Right atrium auricular region (tissue), 2 donors: Measurements from ENCODE around the gene DUSP2. TPM values are rescaled to one million over a fixed set of nuclear protein-coding genes. Genes with fewer than 3 reads are reported as not detected.

Experiments used
- DNase-seq: peaks from one replicate; pipeline ENCODE4 v3.0.0-alpha.2; 2019; ENCODE audit warnings: low spot score
- H3K27ac ChIP-seq, 2 donors: fragments of 200-600 bp; sonication (generic); 1 replicate in 1 of 2; 2 replicates in 1 of 2; pipeline ENCODE4 v1.5.1; 2016 to 2019
- H3K27me3 ChIP-seq, 2 donors: fragments of 200-600 bp; sonication (generic); one replicate each; pipeline versions ENCODE4 v1.5.1 to v1.6.0; 2017 to 2019
- H3K36me3 ChIP-seq: fragments of 200-600 bp; sonication (generic); one replicate; pipeline ENCODE4 v1.5.1; 2016
- H3K4me1 ChIP-seq, 2 donors: fragments of 200-600 bp; sonication (generic); one replicate each; pipeline versions ENCODE4 v1.5.1 to v1.6.0; 2017 to 2019
- H3K4me3 ChIP-seq, 2 donors: fragments of 200-600 bp; sonication (generic); 1 replicate in 1 of 2; 2 replicates in 1 of 2; pipeline ENCODE4 v1.5.1; 2017 to 2019; ENCODE audit warnings: mild to moderate bottlenecking in 1 of 2, moderate library complexity in 1 of 2
- H3K9me3 ChIP-seq, 2 donors: fragments of 200-600 bp; sonication (generic); one replicate each; pipeline ENCODE4 v1.5.1; 2019
- total RNA-seq, 2 donors: library from RNA; depleted of rRNA; stranded (reverse); fragments of >200 nt; gene quantifications; one replicate each; pipeline ENCODE4 v1.1.0, GENCODE V29; 2016
- TF ChIP-seq, protein P1 (sequence below), 2 donors: fragments of 200-600 bp; sonication (generic); IDR thresholded peaks; one replicate each; pipeline ENCODE4 v1.5.1; 2019; ENCODE audit warnings: antibody characterized with exemption in 2 of 2

The DUSP2 gene
- total RNA-seq, 2 donors from 2014 or later, result 4.0 to 9.0 TPM

DNA sequence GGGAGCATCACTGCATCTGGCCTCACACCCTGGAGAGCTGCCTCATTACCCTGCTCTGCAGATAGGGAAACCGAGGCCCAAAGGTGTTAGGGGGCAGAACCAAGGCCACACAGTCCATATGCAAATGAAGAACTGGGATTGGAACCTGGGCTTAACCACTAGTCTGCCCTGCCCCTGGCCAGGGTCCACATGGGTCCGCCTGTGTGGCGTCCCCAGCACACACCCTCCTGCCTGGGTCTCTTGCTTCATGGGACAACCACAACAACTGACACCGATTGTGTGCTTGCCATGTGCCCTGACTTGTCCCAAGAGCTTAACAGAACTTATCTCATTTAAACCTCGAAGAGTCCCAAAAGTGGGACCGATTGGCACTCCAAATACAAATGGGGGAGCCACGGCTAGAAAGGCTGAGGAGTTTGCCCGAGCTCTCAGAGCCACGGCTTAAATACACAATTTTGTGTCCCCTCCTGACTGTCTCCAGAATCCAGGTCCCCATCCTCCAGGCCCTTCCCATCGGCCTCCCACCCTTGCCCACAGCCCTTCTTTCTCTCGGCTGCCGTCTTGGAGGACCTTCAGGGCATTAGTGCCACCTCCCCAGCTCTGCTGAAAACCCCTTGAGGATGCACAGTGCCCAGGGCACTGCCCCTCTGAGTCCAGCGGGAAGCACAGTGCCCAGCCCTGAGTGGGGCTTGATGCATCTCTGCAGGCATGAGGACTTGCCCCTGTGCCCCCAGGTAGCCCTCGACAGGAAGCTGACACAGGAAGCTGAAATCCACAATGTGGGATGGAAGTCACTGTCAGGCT, 5.8 kb upstream of the DUSP2 start:
- no peak overlapping the region for H3K27ac ChIP-seq
- no peak for DNase-seq

GRCh38 chr2:96150007-96150640, 4.9 kb upstream of the DUSP2 start:
- Histone ChIP-seq H3K4me1 (peaks cover 0 to 37% of the 10 kb centered on the region in 2 donors), H3K4me3 (no peak overlapping the region), H3K9me3 (no peaks in the 10 kb centered on the region), H3K36me3 (no peaks in the 10 kb centered on the region), H3K27me3 (no peaks in the 10 kb centered on the region), H3K27ac (no peak overlapping the region)
- TF ChIP-seq, protein P1, sequence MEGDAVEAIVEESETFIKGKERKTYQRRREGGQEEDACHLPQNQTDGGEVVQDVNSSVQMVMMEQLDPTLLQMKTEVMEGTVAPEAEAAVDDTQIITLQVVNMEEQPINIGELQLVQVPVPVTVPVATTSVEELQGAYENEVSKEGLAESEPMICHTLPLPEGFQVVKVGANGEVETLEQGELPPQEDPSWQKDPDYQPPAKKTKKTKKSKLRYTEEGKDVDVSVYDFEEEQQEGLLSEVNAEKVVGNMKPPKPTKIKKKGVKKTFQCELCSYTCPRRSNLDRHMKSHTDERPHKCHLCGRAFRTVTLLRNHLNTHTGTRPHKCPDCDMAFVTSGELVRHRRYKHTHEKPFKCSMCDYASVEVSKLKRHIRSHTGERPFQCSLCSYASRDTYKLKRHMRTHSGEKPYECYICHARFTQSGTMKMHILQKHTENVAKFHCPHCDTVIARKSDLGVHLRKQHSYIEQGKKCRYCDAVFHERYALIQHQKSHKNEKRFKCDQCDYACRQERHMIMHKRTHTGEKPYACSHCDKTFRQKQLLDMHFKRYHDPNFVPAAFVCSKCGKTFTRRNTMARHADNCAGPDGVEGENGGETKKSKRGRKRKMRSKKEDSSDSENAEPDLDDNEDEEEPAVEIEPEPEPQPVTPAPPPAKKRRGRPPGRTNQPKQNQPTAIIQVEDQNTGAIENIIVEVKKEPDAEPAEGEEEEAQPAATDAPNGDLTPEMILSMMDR (IDR thresholded peaks at IDR 0.05), result no peak
- DNase-seq, result no peak

More for the DNA sequence above, 5.8 kb upstream of the DUSP2 start:
- Histone ChIP-seq H3K4me3 (no peak overlapping the region), H3K4me1 (peaks cover 0 to 28% of the 10 kb centered on the region in 2 donors), H3K36me3 (no peaks in the 10 kb centered on the region), H3K9me3 (no peaks in the 10 kb centered on the region), H3K27me3 (no peaks in the 10 kb centered on the region)
- TF ChIP-seq, protein P1 (IDR thresholded peaks at IDR 0.05), result no peak

DNA sequence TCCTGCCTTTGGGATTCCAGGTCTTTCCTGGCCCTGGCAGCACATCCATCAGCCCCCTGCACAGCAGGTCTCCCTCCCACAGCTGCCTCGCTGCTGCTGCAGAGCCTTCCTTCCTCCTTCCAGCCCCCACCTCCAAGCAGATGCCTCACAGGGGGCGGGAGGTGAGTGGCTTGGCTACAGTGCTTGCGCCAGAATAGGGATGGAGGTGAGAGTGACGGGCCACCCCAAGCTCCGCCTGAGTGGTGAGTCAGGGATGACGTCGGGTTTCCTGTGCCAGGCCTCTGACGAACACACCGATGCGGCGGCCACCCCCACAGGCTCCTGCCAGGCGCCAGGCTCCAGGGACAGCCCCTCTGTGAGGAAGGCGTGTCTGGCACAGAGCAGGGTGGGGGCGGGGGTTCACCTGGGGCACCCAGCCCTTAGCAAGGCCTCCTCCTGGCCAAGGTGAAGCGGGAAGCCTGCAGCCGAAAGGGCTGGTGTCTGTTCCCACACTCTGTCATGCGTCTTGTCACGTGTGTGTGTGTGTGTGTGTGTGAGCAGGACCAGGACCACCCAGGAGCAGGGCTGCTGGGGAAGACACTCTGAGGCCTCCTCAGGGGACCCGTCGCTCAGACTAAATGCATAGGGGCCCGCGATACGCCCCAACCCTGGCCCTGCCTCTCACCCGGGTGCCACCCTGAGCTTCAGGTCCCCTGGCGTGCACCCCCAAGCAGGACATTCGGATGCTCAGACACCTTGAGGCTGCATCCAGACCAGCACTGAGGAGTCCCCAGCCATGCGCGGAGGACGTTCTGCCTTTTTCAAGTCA, 3.4 kb upstream of the DUSP2 start:
- DNase-seq, result peak; percentile 76
- no peaks in the 10 kb centered on the region for H3K27me3 ChIP-seq
- peaks cover 0 to 47% of the 10 kb centered on the region in 2 donors for H3K4me1 ChIP-seq
- no peaks in the 10 kb centered on the region for H3K9me3 ChIP-seq
- H3K4me3 ChIP-seq, result no peak overlapping the region
- H3K27ac ChIP-seq, result no peak overlapping the region
- TF ChIP-seq, protein P1 (IDR thresholded peaks at IDR 0.05), result no peak
- H3K36me3 ChIP-seq, result no peaks in the 10 kb centered on the region

GRCh38 chr2:96147593-96148201, 2.5 kb upstream of the DUSP2 start:
- H3K27me3 ChIP-seq, result no peaks in the 10 kb centered on the region
- H3K27ac ChIP-seq, result peak overlapping the region in 1 of 2 donors; percentile 68
- no peak for DNase-seq
- H3K4me3 ChIP-seq, result no peak overlapping the region
- no peaks in the 10 kb centered on the region for H3K36me3 ChIP-seq
- TF ChIP-seq, protein P1 (IDR thresholded peaks at IDR 0.05), result no peak
- H3K9me3 ChIP-seq, result no peaks in the 10 kb centered on the region
- peaks cover 0 to 47% of the 10 kb centered on the region in 2 donors for H3K4me1 ChIP-seq

GRCh38 chr2:96146881-96147592, 1.8 kb upstream of the DUSP2 start:
- Histone ChIP-seq H3K36me3 (no peaks in the 10 kb centered on the region), H3K9me3 (no peaks in the 10 kb centered on the region), H3K4me3 (no peak overlapping the region), H3K27me3 (no peaks in the 10 kb centered on the region), H3K27ac (peak overlapping the region in 1 of 2 donors; percentile 68), H3K4me1 (peaks cover 0 to 47% of the 10 kb centered on the region in 2 donors)
- TF ChIP-seq, protein P1 (IDR thresholded peaks at IDR 0.05), result no peak
- DNase-seq, result no peak
